ENCODE data around the gene RBBP4.
"Not testable (repeated sequence)": the region's sequence is repeated elsewhere in the genome, so short reads cannot be mapped to it uniquely, and the experiment has no call there.

The RBBP4 gene

DNA sequence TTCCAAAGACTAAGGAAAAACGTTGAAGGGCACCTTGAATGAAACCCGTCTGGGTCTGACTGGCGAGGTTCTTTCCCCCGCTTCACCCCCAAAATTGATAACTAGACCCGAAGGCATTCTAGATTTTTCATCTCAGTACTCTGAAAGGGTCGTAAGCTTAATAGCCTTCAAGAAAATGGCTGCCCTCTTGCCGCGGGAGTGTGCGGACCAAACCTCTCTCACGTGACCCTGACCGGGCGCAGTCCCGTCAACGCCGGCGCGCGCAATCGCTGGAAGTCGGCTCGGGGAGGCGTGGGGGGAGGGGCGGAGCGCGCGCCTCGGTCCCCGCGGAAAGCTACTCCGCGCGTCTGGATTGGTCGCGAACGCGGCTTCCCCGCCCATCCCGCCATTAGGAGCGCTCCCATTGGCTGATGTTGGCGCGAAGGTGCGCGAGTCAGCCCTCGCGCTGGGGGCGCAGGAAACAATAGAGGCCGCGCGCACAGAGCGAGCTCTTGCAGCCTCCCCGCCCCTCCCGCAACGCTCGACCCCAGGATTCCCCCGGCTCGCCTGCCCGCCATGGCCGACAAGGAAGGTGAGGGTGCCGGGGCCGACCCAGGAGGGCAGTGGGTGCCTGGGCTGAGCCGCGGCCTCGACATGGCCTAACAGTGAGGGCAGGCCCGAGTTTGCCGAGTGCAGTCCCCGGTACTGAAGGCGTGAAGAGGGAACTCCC, at the start of gene RBBP4:
Gene RBBP4 (plus strand): TSS at position 457 of the 709 bp plus-strand sequence. CDS start 99 bp downstream, at position 556.
- DNase-seq, result peak; percentile 98

DNA sequence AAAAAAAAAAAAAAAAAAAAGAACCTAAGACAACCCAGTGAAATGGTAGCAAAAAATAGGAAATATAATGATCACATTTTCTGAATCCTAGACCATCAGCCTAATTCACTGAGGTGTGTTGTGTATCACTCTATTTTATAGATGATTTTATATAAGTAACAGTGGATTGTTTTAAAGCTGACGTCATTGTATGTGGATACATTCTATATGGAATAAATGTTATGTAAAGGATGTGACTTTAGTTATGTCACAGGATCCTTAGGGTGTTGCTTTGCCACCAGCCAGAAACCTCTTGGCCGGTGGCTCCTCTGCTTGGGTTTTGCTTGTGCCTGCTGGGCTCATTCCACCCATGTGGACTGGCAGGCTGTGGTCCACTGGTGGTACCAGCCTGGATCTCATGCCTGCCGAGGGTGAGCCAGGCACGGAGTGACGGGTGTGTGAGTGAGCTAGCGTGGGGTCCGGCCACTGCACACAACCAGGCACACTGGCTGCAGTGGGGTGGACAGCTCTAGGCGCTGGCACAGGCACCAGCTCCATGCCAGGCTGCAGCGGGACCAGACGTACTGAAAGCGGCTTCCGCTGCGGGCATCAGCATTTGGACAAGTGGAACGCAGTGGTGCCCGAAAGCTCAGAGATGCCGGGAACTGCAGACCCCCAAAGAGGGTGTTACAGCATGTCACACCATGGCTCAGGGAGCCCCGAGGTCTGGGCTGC, 45.1 kb upstream of the RBBP4 start:
- DNase-seq, result no peak

DNA sequence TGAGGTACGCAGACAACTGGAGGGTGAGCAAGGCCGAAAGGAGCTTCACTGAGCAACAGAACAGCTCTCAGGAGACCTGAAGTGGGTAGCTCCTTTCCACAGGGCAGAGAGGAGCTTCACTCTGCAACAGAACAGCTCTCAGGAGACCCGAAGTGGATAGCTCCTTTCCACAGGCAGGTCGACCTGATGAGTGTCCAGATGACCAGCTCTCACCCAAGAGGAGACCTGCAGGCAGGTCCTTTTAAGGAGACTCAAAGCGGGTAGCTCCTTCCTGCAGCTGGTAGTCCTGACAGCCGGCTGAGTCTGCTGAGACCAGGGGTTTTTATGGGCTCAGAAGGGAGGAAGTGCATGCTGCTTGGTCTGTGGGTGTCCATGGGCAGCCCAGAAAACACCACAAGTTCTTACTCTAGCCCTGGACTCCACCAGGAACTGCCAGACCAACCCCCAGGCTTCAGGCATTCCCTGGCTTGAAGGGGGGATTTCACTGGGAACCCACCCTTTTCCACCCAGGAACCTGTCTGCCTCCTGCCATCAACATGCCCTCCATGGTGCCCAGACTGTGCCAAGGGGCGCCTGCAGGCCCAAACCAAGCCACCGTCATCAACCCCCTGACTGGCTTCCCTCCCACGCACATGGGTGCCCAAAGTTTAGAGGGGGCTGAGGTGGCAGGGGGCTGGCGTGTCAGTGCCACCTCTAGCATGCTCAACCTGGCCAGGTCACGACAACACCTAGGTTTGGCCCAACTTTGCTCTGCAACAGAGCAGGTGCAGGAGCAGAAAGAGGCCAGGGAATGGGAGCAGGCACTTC, 44.2 kb upstream of the RBBP4 start:
- DNase-seq, result no peak

DNA sequence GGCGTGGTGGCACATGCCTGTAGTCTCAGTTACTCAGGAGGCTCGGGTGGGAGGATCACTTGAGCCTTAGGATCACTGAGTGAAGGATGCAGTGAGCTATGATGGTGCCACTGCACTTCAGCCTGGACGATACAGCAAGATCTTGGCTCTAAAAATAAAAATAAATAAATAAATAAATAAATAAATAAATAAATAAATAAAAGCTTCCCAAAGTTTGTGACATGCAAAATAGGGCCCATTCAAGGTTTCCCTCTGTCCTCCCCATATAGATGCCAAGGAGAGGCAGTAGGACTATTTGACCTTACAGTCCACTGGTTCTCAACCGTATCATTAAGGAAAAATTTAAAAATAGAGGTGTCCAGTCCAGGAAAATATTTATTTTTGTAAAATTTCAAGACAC, 41.8 kb upstream of the RBBP4 start:
- DNase-seq, result no peak

DNA sequence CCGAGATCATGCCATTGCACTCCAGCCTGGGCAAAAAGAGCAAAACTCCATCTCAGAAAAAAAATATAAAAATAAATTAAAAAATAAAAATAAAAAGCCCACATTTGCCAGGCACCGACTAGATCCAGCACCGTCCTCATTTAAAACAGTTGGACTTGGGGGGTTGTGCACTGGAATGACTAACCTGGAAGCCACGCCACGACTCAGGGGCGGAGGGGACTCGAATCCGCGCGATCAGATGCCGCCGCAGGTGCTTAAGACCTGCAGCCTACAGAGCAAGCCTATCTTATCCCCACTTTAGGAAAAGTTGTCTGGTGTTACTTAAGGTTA, 39.2 kb upstream of the RBBP4 start:
- DNase-seq, result no peak

DNA sequence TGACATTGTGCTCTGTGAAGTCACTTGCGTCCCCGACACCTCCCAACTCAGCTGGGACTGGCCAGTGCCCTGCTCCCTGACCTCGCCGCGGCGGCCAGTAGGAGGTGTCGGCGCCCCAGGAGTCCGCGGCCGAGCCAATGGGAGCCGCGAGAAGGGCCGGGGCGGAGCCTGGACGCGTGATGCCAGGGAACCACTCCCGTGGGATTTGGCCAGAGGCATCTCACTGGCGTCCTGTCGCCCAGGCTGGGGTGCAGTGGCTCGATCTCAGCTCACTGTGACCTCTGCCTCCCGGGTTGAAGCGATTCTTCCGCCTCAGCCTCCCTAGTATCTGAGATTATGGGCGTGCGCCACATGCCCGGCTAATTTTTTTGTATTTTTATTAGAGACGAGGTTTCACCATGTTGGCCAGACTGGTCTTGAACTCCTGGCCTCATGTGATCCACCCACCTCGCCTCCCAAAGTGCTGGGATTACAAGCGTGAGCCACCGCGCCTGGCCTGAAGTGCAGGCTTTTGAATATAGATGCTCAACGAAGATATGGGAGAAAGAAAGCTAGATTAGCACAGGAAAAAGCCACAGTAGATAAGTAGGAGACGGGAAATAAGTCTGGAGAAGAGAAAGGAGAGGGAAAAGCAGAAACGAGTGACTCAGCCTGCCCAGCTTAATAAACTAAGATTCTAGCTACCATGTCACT, 38.7 kb upstream of the RBBP4 start:
- DNase-seq, result peak; percentile 66

DNA sequence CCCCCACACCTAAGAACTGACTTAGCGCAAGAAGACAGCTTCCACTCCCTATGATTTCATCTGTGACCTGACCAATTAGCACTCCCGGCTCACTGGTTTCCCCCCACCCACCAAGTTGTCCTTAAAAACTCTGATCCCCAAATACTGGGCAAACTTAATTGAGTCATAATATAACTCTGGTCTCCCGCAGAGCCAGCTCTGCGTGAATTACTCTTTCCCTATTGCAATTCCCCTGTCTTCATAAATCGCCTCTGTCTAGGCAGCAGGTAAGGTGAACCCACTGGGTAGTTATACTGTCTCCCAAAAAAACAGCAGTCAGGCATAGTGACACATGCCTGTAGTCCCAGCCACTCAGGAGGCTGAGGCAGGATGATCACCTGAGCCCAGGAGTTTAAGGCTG, 37.5 kb upstream of the RBBP4 start:
- no peak for DNase-seq

DNA sequence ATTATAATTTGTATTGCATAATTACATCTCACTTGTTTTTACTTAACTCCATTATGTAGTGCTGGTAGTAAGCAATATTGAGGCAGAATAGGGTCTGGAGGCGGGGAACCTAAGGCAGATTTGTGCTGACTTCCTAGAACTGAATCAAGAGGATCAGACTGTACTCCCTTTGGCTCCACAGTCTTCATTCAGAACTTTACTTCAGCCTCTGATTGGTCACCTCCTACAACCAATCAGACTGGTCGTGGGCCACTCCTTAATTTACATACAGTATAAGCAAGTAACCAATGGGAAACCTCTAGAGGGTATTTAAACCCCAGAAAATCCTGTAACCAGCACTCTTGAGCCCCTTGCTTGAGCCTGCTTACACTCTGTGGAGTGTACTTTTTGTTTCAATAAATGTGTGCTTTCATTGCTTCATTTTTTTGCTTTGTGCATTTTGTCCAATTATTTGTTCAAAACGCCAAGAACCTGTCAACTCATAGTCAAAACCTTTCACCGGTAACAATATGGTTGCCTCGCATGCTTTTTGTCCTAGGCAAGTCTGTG, 32.3 kb upstream of the RBBP4 start:
- no peak for DNase-seq

DNA sequence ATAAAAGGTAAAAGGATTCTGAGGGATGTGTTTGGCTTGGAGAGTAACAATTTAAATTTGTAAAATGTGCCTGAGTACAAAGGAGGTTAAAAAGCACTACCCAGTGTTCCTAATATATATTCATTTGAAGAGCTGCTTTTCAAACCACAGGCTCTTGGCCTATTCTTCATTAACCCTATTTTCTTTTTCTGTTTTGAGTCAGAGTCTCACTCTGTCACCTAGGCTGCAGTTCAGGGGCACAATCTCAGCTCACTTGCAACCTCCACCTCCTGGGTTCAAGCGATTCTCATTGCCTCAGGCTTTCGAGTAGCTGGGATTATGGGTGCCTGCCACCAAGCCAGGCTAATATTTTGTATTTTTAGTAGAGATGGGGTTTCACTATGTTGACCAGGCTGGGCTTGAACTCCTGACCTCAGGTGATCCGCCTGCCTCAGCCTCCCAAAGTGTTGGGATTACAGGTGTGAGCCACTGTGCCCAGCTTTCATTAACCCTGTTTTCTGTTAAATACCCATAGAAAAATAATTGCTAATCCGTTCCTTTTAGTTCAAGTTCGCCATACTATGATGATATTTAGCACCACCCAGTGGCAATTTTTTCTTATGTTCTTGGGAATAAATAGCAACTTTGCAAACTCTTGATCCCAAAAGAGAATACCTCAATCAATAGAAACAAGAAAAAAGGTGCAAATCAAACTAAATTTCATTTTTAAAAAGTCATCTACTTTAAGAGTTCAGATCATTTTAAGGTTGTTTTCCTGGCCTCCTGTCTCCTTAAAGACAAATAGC, 31.1 kb upstream of the RBBP4 start:
- DNase-seq, result peak; percentile 80

DNA sequence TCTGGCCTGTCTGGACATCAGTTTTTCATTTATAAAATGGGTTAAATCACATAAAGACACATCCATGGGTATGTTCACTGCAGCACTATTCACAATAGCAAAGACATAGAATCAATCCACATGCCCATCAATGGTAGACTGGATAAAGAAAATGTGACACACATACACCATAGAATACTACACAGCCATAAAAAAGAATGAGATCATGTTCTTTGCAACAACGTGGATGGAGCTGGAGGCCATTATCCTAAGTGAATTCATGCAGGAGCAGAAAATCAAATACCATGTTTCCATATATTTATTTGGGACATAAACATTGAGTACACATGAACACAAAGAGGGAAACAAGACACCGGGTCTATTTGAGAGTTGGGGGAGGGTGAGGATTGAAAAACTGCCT, 28.8 kb upstream of the RBBP4 start:
- DNase-seq, result no peak

DNA sequence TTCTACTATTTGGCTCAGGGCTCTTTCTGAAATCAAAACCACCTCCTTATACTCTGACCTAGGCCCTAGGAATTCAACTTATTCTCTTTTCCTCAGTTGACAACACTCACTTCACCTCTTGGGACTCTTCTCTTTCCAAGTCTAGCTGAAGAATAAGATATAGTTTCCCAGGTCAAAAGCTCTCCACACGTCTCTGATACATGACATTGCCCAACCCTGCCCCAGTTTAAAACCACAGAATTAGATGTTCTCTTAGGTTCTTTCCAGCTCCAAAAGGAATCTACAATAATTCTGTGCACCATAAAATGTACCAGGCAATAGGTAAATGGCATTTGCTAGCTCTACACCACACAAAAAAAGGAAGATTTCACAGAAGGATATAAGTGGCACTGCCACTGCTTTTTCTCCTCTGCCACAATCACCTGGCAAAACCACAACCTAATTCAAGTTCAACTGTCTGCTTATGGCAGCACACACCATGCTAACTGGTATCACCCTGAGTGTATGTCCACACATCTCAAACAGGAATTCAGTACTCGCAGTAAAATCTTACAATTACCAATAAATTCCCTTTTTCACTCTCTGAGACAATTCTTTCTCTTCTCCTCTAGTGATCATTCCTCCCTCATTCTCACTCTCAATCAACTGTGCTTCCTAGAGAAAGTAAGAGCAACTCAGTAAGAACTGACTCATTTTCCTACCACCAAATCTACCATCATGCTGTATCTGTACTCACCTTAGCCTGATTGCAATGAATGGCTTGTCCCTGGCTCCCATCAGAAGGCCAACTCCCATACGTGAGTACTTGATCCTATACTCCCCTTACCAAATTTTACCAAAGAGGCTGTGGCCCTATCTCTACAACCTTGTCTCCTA, 28.0 kb upstream of the RBBP4 start:
- DNase-seq, result peak; percentile 79

DNA sequence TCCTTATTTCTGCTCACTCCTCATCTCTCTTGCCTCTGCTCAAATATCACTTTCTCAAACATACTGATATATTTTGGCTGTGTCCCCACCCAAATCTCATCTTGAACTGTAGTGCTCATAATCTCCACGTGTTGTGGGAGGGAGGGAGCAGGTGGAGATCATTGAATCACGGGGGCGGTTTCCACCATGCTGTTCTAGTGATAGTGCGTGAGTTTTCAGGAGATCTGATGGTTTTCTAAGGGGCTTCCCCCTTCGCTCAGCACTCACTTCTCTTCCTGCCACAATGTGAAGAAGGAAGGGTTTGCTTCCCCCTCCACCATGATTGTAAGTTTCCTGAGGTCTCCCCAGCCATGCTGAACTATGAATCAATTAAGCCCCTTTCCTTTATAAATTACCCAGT, 27.2 kb upstream of the RBBP4 start:
- peak; percentile 48 for DNase-seq

DNA sequence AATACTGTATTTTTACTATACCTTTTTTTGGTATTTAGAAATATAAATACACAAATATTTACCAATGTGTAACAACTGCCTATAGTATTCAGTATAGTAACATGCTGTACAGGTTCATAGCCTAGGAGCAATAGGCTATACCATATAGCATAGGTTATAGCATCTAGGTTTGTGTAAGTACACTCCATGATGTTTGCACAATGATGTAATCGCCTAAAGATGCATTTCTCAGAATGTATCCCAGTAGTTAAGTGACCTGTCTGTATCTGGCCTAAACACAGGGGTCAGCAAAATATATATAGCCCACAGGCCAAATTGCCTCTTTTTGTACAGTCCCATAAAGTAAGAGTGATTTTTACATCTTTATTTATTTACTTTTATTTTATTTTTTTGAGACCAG, 24.8 kb upstream of the RBBP4 start:
- no peak for DNase-seq

DNA sequence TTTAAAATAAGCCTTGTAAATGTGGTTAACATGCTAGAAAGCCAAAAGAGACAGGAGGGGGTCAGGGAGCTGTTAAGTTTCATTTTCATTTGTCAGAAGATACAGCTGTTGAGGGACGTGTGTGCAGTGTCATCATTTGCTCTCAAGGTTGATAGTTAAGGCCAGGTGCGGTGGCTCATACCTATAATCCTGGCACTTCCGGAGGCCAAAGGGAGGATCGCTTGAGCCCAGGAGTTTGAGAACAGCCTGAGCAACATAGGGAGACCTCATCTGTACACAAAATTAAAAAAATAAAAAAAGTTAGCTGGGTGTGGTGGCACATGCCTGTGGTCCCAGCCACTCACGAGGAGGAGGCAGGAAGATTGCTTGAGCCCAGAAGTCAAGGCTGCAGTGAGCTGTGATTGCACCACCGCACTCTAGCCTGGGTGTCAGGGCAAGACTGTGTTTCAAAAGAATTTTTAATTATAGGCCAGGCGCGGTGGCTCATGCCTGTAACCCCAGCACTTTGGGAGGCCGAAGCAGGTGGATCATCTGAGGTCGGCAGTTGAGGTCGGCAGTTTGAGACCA, 23.3 kb upstream of the RBBP4 start:
- peak; percentile 43 for DNase-seq

DNA sequence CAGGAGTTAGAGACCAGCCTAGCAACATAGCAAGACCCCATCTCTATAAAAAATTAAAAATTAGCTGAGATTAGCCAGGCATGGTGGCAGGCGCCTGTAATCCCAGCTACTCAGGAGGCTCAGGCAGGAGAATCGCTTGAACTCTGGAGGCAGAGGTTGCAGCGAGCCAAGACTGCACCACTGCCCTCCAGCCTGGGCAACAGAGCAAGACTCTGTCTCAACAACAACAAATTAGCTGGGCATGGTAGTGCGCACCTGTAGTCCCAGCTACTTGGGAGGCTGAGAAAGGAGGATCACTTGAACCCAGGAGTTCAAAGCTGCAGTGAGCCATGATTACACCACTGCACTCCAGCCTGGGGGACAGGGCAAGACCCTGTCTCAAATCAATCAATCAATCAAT, 20.8 kb upstream of the RBBP4 start:
- not testable (repeated sequence) for DNase-seq

DNA sequence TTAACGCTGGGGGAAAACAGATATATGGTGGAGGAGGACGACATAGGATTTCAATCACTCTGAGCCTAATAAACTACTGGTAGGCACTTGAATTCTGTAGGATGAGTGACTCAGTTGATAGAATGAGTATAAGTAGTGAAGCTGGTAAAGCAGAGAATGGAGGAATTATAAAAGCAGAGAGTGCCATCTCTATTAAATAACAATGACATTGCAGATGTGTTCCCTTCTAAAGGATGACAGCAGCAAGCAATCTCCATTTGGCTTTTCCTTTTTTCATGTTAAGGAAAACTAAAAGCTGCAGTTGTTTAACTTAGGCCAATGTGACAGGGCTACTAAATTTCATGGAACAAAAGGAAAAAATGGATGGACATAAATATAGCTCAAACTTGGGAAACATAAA, 18.2 kb upstream of the RBBP4 start:
- no peak for DNase-seq

DNA sequence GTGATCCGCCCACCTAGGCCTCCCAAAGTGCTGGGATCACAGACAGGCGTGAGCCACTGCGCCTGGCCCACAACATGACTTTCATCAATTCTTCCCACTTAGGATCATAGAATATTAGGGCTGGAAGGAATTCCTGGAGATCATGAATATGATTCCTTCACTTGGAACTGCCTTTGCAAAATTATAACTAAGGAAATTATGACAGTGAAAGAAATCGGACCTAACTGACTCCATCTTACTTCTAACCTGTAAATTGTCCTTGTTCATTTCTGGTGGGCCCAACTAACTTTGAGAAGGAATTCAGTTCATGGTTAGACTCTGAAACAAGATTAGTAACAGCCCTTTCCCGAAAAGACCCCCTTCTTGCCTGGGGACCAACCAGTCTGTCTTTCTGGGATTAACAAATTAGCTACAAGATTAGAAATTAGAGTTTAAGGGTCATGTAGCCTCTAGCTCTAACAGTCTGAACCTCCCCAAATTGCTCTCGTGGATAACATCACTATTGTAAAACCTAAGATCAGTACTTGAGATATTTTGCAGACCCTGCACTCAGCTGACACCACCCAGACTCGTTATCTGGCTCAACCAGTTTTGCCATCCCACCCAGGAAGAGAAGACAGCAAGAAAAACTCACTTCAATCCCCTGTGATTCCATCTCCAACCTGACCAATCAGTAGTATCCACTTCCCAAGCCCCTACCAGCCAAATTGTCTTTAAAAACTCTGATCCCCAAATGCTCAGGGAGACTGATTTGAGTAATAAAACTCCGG, 15.3 kb upstream of the RBBP4 start:
- DNase-seq, result no peak

DNA sequence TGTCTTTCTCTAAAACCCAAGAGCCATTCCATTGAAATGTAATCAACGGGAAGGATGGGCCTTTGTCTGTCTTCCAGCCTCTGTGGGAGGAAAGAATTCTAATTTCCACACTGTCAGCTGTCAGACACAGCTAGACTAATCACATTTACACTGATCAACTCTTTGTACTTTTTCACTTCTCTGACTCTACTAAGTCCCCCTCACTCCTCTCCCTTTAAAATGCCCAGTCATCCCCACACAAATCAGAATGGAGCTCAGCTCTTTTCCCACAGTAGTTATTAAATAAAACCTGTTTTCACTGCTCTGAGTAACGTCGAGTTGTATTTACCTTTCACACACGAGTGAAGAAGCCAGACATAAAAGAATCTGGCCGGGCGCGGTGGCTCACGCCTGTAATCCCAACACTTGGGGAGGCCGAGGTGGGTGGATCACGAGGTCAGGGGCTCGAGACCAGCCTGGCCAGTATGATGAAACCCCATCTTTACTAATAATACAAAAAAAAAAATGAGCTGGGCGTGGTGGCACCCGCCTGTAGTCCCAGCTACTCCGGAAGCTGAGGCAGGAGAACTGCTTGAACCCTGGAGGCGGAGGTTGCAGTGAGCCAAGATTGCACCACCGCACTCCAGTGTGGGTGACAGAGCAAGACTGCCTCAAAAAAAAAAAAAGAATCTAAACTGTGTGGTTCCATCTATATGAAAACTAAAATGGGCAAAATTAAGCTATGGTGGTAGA, 13.9 kb upstream of the RBBP4 start:
- DNase-seq, result no peak

DNA sequence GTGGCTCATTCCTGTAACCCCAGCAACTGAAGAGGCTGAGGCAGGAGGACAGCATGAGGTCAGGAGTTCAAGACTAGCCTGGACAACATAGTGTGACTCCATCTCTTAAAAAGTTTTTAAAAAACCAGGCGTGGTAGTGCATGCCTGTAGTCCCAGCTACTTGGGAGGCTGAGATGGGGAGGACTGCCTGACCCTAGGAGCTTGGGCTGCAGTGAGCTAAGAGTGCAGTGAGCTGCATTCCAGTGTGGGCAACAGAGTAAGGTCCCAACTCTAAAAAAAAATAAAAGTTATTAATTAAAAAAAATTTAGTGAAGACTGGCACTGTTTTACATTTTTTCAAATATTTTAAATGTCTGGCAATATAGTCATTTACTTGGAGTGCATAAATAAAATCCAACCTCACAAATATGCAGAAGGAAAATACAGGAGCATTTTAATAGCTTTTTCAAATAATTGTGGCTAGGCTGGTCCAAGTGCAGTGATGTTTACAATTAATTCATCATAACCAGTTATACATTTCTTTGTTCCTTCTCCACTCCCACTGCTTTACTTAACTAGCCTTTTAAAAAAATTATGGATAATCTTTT, 11.4 kb upstream of the RBBP4 start:
- no peak for DNase-seq

Data from activated CD4-positive, alpha-beta T cell treated with anti-CD3 and anti-CD28 coated beads, Interleukin-10, Interleukin-2, amounts not matched to agents 100 ng/mL and 50 ng/mL, durations not matched to agents 16 hours and 8 hours (primary cell).